CD8-positive, alpha-beta memory T cell (primary cell): Measurements from ENCODE around the gene RNASE9. TPM values are rescaled to one million over a fixed set of nuclear protein-coding genes. Genes with fewer than 3 reads are reported as not detected.

ENCODE experiments used
- CTCF ChIA-PET: fragments of 350-600 bp; sonication (Branson Sonifier 250); formaldehyde crosslinking; loops from one replicate; lab custom pipeline; 2021; ENCODE audit warnings: antibody characterized with exemption; lab: Charles Lee
- POLR2A ChIA-PET: fragments of 350-600 bp; sonication (Branson Sonifier 250); formaldehyde crosslinking; loops from one replicate; lab custom pipeline; 2021; ENCODE audit warnings: antibody characterized with exemption; lab: Charles Lee
- DNase-seq, 5 donors: peaks; one replicate each; pipeline versions ENCODE4 v3.0.0 to v3.0.0-alpha.2; 2020 to 2022; ENCODE audit warnings: mixed read lengths in 1 of 5
- H3K27ac ChIP-seq: one replicate; pipeline ENCODE4 v1.7.0; 2013; ENCODE audit warnings: low read depth, mild to moderate bottlenecking, low read length, moderate library complexity
- H3K27me3 ChIP-seq: 2 replicates; pipeline ENCODE4 v1.7.0; 2013; ENCODE audit warnings: low read length, mild to moderate bottlenecking; ENCODE audit not compliant: insufficient read depth, poor library complexity, severe bottlenecking
- H3K36me3 ChIP-seq: 2 replicates; pipeline ENCODE4 v1.7.0; 2013; ENCODE audit warnings: mild to moderate bottlenecking, low read length, moderate library complexity; ENCODE audit not compliant: insufficient read depth
- H3K4me1 ChIP-seq: 2 replicates; pipeline ENCODE4 v1.7.0; 2013; ENCODE audit warnings: mild to moderate bottlenecking, low read length, moderate library complexity; ENCODE audit not compliant: insufficient read depth
- H3K4me3 ChIP-seq: 2 replicates; pipeline ENCODE4 v1.7.0; 2013; ENCODE audit warnings: mild to moderate bottlenecking, low read length
- H3K9me3 ChIP-seq: 2 replicates; pipeline ENCODE4 v1.7.0; 2013; ENCODE audit warnings: mild to moderate bottlenecking, low read length
- H3K27ac Mint-ChIP-seq, 8 donors: one replicate each; pipeline ENCODE4 v1.8.0; 2020 to 2021; ENCODE audit warnings: mixed read lengths in 8 of 8, mild to moderate bottlenecking in 6 of 8, inconsistent platforms in 3 of 8, moderate library complexity in 3 of 8
- H3K27me3 Mint-ChIP-seq, 2 donors: one replicate each; pipeline ENCODE4 v1.8.0; 2020 to 2021; ENCODE audit warnings: mixed read lengths in 2 of 2, mild to moderate bottlenecking in 1 of 2, moderate library complexity in 1 of 2
- H3K36me3 Mint-ChIP-seq, 3 donors: one replicate each; pipeline ENCODE4 v1.8.0; 2020 to 2021; ENCODE audit warnings: mixed read lengths in 3 of 3, inconsistent platforms in 1 of 3, mild to moderate bottlenecking in 1 of 3
- H3K4me1 Mint-ChIP-seq, 3 donors: one replicate each; pipeline ENCODE4 v1.8.0; 2020 to 2021; ENCODE audit warnings: mixed read lengths in 3 of 3, inconsistent platforms in 1 of 3, mild to moderate bottlenecking in 1 of 3
- H3K4me3 Mint-ChIP-seq, 7 donors: one replicate each; pipeline ENCODE4 v1.8.0; 2020 to 2021; ENCODE audit warnings: mixed read lengths in 7 of 7, mild to moderate bottlenecking in 6 of 7, moderate library complexity in 4 of 7, inconsistent platforms in 2 of 7
- H3K9me3 Mint-ChIP-seq, 5 donors: one replicate each; pipeline ENCODE4 v1.8.0; 2020 to 2022; ENCODE audit warnings: mixed read lengths in 5 of 5, mild to moderate bottlenecking in 3 of 5, moderate library complexity in 2 of 5, inconsistent platforms in 1 of 5
- polyA plus RNA-seq: library from polyadenylated mRNA; unstranded; fragments of 300-500 nt; fragmentation: Illumina TruSeq; gene quantifications from one replicate; pipeline ENCODE4 v1.2.3, GENCODE V29; 2021
- total RNA-seq, 2 experiments: library from RNA; stranded (reverse); gene quantifications; one replicate each; pipeline ENCODE4 v1.2.3, GENCODE V29; 2021

RNASE9 gene
- total RNA-seq (not detected), polyA plus RNA-seq (not detected)

DNA sequence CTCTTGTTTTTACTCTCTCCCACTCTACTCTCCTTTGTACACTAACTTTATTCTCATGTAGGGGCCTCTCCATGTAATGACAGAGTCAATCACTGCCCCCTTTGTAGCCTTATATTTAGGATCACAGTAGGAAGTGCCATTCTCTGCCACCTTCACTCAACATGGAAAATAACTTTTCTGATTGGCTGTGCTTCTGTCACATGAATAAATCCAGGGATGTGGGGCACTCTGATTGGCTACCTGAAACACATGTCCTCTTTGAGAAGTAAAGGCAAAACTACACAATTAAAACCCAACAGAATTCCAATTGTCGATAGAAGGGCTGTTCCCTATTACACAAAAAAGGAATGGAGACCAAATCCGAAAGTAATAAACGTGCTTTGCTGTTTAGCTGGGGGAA, at the start of gene RNASE9:
RNASE9 (minus strand) TSS at position 87 of the 400 bp plus-strand sequence.
- Mint-ChIP-seq H3K4me3 (no peak within 1 kb of the TSS), H3K9me3 (peaks cover 0 to 2% (median 0%) of the 10 kb centered on the region in 5 donors), H3K27ac (no peak within 1 kb of the TSS), H3K27me3 (peaks cover 2 to 12% of the 10 kb centered on the region in 2 donors), H3K36me3 (no peaks in the 10 kb centered on the region), H3K4me1 (no peaks in the 10 kb centered on the region)
- H3K9me3 ChIP-seq = no peaks in the 10 kb centered on the region
- no peak for DNase-seq
- H3K36me3 ChIP-seq = no peaks in the 10 kb centered on the region
- no peaks in the 10 kb centered on the region for H3K27me3 ChIP-seq
- no peak within 1 kb of the TSS for H3K4me3 ChIP-seq
- CTCF ChIA-PET = no interaction called here
- H3K27ac ChIP-seq = no peak within 1 kb of the TSS
- H3K4me1 ChIP-seq = no peaks in the 10 kb centered on the region
- POLR2A ChIA-PET = no interaction called here

- Histone ChIP-seq H3K4me1 (peaks cover 34% of the 10 kb centered on the region), H3K9me3 (no peaks in the 10 kb centered on the region), H3K4me3 (peak overlapping the region; percentile 90), H3K27ac (peak overlapping the region; percentile 45), H3K36me3 (no peaks in the 10 kb centered on the region), H3K27me3 (no peaks in the 10 kb centered on the region)
- peaks cover 0 to 9% (median 6%) of the 10 kb centered on the region in 3 donors for H3K4me1 Mint-ChIP-seq
- H3K36me3 Mint-ChIP-seq = no peaks in the 10 kb centered on the region
- POLR2A ChIA-PET = interaction anchor here (0.6 to 1.0 kb wide), 5 partner anchors 74 to 269 kb away, joined by 3 to 6 read pairs (median 4); partner anchors contain the start of genes PARP2 and RNASE4
- no peaks in the 10 kb centered on the region for H3K27me3 Mint-ChIP-seq
- no peak overlapping the region for H3K27ac Mint-ChIP-seq
- no peaks in the 10 kb centered on the region for H3K9me3 Mint-ChIP-seq
- CTCF ChIA-PET = interaction anchor here (0.8 to 7.2 kb wide), 27 partner anchors 10 to 304 kb away, joined by 3 to 144 read pairs (median 4); partner anchors contain the start of genes APEX1, CCNB1IP1, OSGEP and PARP2
- no peak overlapping the region for H3K4me3 Mint-ChIP-seq
- peak; percentile 58 to 80 (median 70) for DNase-seq
These were observed 49.3 kb upstream of the RNASE9 start for GRCh38 chr14:20610002-20610765.

DNA sequence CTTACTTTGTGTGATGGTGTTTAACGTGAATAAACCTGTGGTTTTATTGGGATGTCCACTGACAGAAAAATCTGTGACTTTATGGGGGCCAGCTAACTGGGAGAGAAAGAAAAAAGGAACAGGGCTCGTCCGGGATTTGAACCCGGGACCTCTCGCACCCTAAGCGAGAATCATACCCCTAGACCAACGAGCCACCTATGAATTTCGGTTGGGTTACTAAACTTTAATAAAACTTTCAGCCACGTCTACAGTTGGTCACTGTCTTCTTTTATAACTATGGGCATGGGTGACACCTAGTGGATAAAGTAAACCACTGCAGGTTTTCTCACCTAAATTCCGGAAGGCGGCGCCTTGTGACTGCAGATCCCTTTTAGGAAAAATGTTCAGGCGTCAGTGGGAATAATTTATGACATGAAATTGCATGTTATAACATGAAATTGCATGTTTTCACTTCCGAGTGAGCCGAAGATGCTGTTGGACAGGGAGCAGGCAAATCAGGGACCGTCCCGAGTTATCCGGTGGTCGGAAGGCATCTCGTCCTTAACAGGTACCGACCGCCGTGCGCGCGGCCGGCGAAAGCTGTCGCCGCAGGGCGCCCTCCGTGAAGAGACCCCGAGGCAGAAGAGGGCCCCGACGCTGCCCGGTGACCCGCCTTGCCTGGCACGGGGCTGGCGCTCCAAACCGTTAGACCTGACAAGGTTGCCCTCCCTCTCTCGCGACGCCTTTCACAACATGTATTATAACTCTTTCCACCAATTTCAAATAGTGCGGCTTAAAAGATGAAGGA, 48.6 kb upstream of the RNASE9 start:
- Mint-ChIP-seq H3K4me3 (no peak overlapping the region), H3K9me3 (no peaks in the 10 kb centered on the region), H3K27me3 (no peaks in the 10 kb centered on the region), H3K27ac (no peak overlapping the region), H3K4me1 (peaks cover 0 to 4% (median under 1%) of the 10 kb centered on the region in 3 donors), H3K36me3 (no peaks in the 10 kb centered on the region)
- H3K36me3 ChIP-seq = no peaks in the 10 kb centered on the region
- ChIA-PET POLR2A (interaction anchor here (0.6 to 0.9 kb wide), 3 partner anchors 210 to 268 kb away, joined by 4 to 12 read pairs (median 4); partner anchors contain the start of gene PARP2), CTCF (interaction anchor here (0.6 to 7.2 kb wide), 30 partner anchors 11 to 304 kb away, joined by 3 to 144 read pairs (median 4); partner anchors contain the start of genes APEX1, CCNB1IP1, OSGEP and PARP2)
- peaks cover 30% of the 10 kb centered on the region for H3K4me1 ChIP-seq
- peak overlapping the region; percentile 90 for H3K4me3 ChIP-seq
- DNase-seq = peak; percentile 41 to 78 (median 69)
- peak overlapping the region; percentile 45 for H3K27ac ChIP-seq
- no peaks in the 10 kb centered on the region for H3K9me3 ChIP-seq
- no peaks in the 10 kb centered on the region for H3K27me3 ChIP-seq

DNA sequence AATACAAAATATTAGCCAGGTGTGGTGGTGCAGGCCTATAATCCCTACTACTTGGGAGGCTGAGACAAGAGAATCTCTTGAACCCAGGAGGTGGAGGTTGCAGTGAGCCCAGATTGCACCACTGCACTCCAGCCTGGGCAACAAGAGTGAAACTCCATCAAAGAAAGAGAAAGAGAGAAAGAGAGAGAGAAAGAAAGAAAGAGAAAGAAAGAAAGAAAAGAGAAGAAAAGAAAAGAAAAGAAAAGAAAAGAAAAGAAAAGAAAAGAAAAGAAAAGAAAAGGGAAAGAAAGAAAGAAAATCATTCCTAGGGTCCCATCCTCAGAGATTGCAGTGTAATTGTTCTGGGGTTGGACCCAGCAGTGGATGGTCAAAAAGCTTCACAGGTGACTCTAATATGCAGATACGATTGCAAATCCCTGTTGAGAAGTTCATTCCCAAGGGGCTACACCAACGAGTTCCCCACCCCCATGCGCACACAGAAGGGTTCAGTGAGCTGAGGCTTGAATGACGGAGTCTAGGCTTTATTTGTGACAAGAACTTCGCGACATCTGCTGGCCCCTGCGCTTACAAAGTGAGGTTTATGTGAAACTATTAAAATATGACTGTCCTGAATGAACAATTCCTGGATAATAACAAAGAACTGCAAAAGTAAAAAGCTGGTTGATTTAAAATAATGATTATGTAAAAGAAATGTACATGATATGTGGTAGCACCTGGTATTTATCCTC, 47.7 kb upstream of the RNASE9 start:
- no peak overlapping the region for H3K4me3 ChIP-seq
- ChIA-PET POLR2A (interaction anchor here (0.5 kb wide), 1 partner anchor 285 kb away, joined by 7 read pairs; no protein-coding TSS in a partner anchor), CTCF (interaction anchor here (1.2 to 7.2 kb wide), 11 partner anchors 15 to 291 kb away, joined by 3 to 144 read pairs (median 5); partner anchors contain the start of genes APEX1, CCNB1IP1, OSGEP and PARP2)
- no peak for DNase-seq
- Mint-ChIP-seq H3K36me3 (no peaks in the 10 kb centered on the region), H3K9me3 (no peaks in the 10 kb centered on the region), H3K27ac (peak overlapping the region in 1 of 8 donors; percentile 41), H3K4me3 (peak overlapping the region in 1 of 7 donors; percentile 25), H3K4me1 (peaks cover 0 to 3% (median 0%) of the 10 kb centered on the region in 3 donors), H3K27me3 (no peaks in the 10 kb centered on the region)
- no peaks in the 10 kb centered on the region for H3K27me3 ChIP-seq
- no peaks in the 10 kb centered on the region for H3K36me3 ChIP-seq
- no peaks in the 10 kb centered on the region for H3K9me3 ChIP-seq
- H3K27ac ChIP-seq = no peak overlapping the region
- peaks cover 24% of the 10 kb centered on the region for H3K4me1 ChIP-seq

DNA sequence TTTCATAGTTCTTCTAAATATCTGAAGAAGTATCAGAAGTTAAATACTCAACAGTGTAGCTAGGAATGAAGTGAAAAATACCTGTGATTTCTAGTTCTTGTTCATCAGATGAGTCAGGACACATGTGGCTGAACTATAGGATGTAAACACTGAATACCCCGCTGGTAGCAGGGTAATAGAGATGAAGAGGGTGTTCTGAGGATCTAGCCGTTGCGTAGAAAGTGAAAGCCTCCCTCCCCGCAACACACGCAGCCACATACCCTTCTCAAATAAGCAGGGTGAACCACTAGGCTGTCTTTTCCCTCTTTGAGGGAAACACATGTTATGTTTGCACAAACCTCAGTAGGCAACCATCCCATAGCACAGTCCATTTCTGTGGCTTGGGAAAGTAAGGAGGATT, 46.8 kb upstream of the RNASE9 start:
- POLR2A ChIA-PET = no interaction called here

DNA sequence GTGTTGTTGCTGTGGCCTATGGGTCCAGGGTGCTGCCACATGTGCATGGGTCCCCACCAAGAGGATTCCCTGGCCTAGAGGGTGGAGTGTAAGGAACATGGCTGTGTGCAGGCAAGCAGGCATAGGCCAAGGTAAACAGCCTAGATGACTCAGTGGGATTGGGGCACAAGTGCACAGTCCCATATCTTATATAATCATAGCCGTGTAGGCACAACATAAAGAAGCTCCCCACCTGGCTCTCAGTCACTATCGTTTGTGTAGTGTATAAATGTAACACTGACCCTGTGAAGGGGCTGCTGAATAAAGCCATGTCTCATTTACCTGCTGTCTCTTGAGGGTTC, 46.0 kb upstream of the RNASE9 start:
- no peaks in the 10 kb centered on the region for H3K9me3 Mint-ChIP-seq
- peak overlapping the region in 1 of 7 donors; percentile 9 for H3K4me3 Mint-ChIP-seq
- no peak overlapping the region for H3K4me3 ChIP-seq
- H3K9me3 ChIP-seq = no peaks in the 10 kb centered on the region
- no peaks in the 10 kb centered on the region for H3K27me3 ChIP-seq
- peak overlapping the region in 1 of 8 donors; percentile 57 for H3K27ac Mint-ChIP-seq
- ChIA-PET CTCF (interaction anchor here (1.2 to 7.2 kb wide), 4 partner anchors 137 to 278 kb away, joined by 3 to 144 read pairs (median 15); partner anchors contain the start of genes CCNB1IP1 and PNP), POLR2A (no interaction called here)
- peaks cover 0 to 3% (median 0%) of the 10 kb centered on the region in 3 donors for H3K4me1 Mint-ChIP-seq
- H3K36me3 Mint-ChIP-seq = no peaks in the 10 kb centered on the region
- H3K27ac ChIP-seq = no peak overlapping the region
- DNase-seq = no peak
- H3K4me1 ChIP-seq = peaks cover 14% of the 10 kb centered on the region
- no peaks in the 10 kb centered on the region for H3K36me3 ChIP-seq
- no peaks in the 10 kb centered on the region for H3K27me3 Mint-ChIP-seq

More for the DNA sequence above, 46.8 kb upstream of the RNASE9 start:
- Histone ChIP-seq H3K27me3 (no peaks in the 10 kb centered on the region), H3K4me1 (peaks cover 19% of the 10 kb centered on the region), H3K4me3 (no peak overlapping the region), H3K9me3 (no peaks in the 10 kb centered on the region), H3K36me3 (no peaks in the 10 kb centered on the region), H3K27ac (no peak overlapping the region)
- DNase-seq = no peak
- no peaks in the 10 kb centered on the region for H3K27me3 Mint-ChIP-seq
- H3K9me3 Mint-ChIP-seq = no peaks in the 10 kb centered on the region
- CTCF ChIA-PET = interaction anchor here (1.2 to 7.2 kb wide), 5 partner anchors 138 to 290 kb away, joined by 3 to 144 read pairs (median 5); partner anchors contain the start of genes CCNB1IP1 and PNP
- peaks cover 0 to 3% (median 0%) of the 10 kb centered on the region in 3 donors for H3K4me1 Mint-ChIP-seq
- peak overlapping the region in 1 of 7 donors; percentile 36 for H3K4me3 Mint-ChIP-seq
- H3K27ac Mint-ChIP-seq = peak overlapping the region in 2 of 8 donors; percentile 12 to 66
- H3K36me3 Mint-ChIP-seq = no peaks in the 10 kb centered on the region

- no peaks in the 10 kb centered on the region for H3K36me3 Mint-ChIP-seq
- H3K4me3 Mint-ChIP-seq = no peak overlapping the region
- Histone ChIP-seq H3K9me3 (no peaks in the 10 kb centered on the region), H3K4me3 (no peak overlapping the region), H3K4me1 (peaks cover 13% of the 10 kb centered on the region), H3K27ac (no peak overlapping the region), H3K27me3 (no peaks in the 10 kb centered on the region), H3K36me3 (no peaks in the 10 kb centered on the region)
- H3K27ac Mint-ChIP-seq = peak overlapping the region in 3 of 8 donors; percentile 17 to 57 (median 46)
- CTCF ChIA-PET = interaction anchor here (2.1 to 7.2 kb wide), 3 partner anchors 137 to 277 kb away, joined by 5 to 144 read pairs (median 25); partner anchors contain the start of genes CCNB1IP1 and PNP
- POLR2A ChIA-PET = no interaction called here
- H3K9me3 Mint-ChIP-seq = no peaks in the 10 kb centered on the region
- H3K4me1 Mint-ChIP-seq = peaks cover 0 to 3% (median 0%) of the 10 kb centered on the region in 3 donors
- DNase-seq = no peak
- H3K27me3 Mint-ChIP-seq = peaks cover 0 to 1% of the 10 kb centered on the region in 2 donors
These were observed 45.5 kb upstream of the RNASE9 start for GRCh38 chr14:20606190-20606901.
